HEK293 (cell line): ENCODE results near the gene FXN.

Source experiments
- CTCF ChIA-PET: fragments of 350-600 bp; formaldehyde crosslinking; extraction: SDS; loops from one replicate; lab custom pipeline; 2021; ENCODE audit warnings: antibody characterized with exemption; lab: Yijun Ruan, JAX
- POLR2A ChIA-PET: fragments of 300-600 bp; formaldehyde crosslinking; extraction: SDS; loops from one replicate; lab custom pipeline; 2020; ENCODE audit warnings: antibody characterized with exemption, inconsistent platforms; lab: Yijun Ruan, JAX
- H3K27ac ChIP-seq: fragments of 200-500 bp; sonication (Bioruptor generic); 2 replicates; pipeline ENCODE4 v1.5.1; 2014; ENCODE audit warnings: low read depth, low read length, control low read depth, inconsistent platforms; ENCODE audit errors: extremely low read depth
- H3K36me3 ChIP-seq, 2 experiments: fragments of 200-500 bp in 1 of 2; sonication (Bioruptor generic) in 1 of 2; 1 replicate in 1 of 2; 2 replicates in 1 of 2; pipeline ENCODE4 v1.5.1; 2014 to 2017; ENCODE audit warnings: inconsistent platforms in 2 of 2, low read length in 2 of 2; ENCODE audit not compliant: control insufficient read depth in 2 of 2, insufficient read depth in 1 of 2
- H3K4me1 ChIP-seq: fragments of 200-500 bp; sonication (Bioruptor generic); 2 replicates; pipeline ENCODE4 v1.5.1; 2014; ENCODE audit warnings: mild to moderate bottlenecking, low read length, inconsistent platforms; ENCODE audit not compliant: control insufficient read depth, insufficient read depth
- H3K4me3 ChIP-seq: 2 replicates; pipeline ENCODE4 v1.5.1; 2011; ENCODE audit warnings: low read depth, mild to moderate bottlenecking, control low read depth, low read length, moderate library complexity
- H3K9me3 ChIP-seq: fragments of 200-500 bp; sonication (Bioruptor generic); 2 replicates; pipeline ENCODE4 v1.5.1; 2014; ENCODE audit warnings: low read depth, low read length, inconsistent platforms; ENCODE audit not compliant: control insufficient read depth, insufficient read depth
- BCL11B ChIP-seq: fragments of 450-650 bp; formaldehyde crosslinking; IDR thresholded peaks from 2 replicates; pipeline ENCODE4 v1.5.1; 2016; ENCODE audit warnings: low read depth, missing biosample characterization, missing genetic modification characterization
- HOXA7 ChIP-seq: sonication (generic); formaldehyde crosslinking; IDR thresholded peaks from 2 replicates; pipeline ENCODE4 v1.8.1; 2022; ENCODE audit warnings: missing genetic modification reagents, borderline replicate concordance
- HOXD13 ChIP-seq: sonication (generic); formaldehyde crosslinking; IDR thresholded peaks from 2 replicates; pipeline ENCODE4 v1.8.0; 2022; ENCODE audit warnings: missing genetic modification reagents, borderline replicate concordance
- KLF1 ChIP-seq: fragments of 450-650 bp; formaldehyde crosslinking; IDR thresholded peaks from 2 replicates; pipeline ENCODE4 v1.5.1; 2016; ENCODE audit warnings: missing biosample characterization, missing genetic modification characterization
- KLF10 ChIP-seq: fragments of 450-650 bp; IDR thresholded peaks from 2 replicates; pipeline ENCODE4 v1.5.1; 2018; ENCODE audit warnings: missing biosample characterization, mild to moderate bottlenecking, missing genetic modification characterization
- PBX3 ChIP-seq: sonication (generic); formaldehyde crosslinking; IDR thresholded peaks from 2 replicates; pipeline ENCODE4 v1.8.1; 2022; ENCODE audit warnings: mild to moderate bottlenecking, moderate library complexity, missing genetic modification reagents
- PRDM10 ChIP-seq: fragments of 450-650 bp; formaldehyde crosslinking; IDR thresholded peaks from 2 replicates; pipeline ENCODE4 v1.5.1; 2016; ENCODE audit warnings: missing biosample characterization, missing genetic modification characterization
- PRDM6 ChIP-seq: fragments of 450-650 bp; formaldehyde crosslinking; IDR thresholded peaks from 2 replicates; pipeline ENCODE4 v1.5.1; 2017; ENCODE audit warnings: missing biosample characterization, missing genetic modification characterization
- SP2 ChIP-seq: fragments of 450-650 bp; formaldehyde crosslinking; IDR thresholded peaks from 2 replicates; pipeline ENCODE4 v1.5.1; 2016; ENCODE audit warnings: missing biosample characterization, missing genetic modification characterization
- ZEB2 ChIP-seq: fragments of 450-650 bp; formaldehyde crosslinking; IDR thresholded peaks from 2 replicates; pipeline ENCODE4 v1.5.1; 2016; ENCODE audit warnings: missing biosample characterization, missing genetic modification characterization
- ZFP3 ChIP-seq: fragments of 450-650 bp; formaldehyde crosslinking; IDR thresholded peaks from 2 replicates; pipeline ENCODE4 v1.5.1; 2016; ENCODE audit warnings: low read depth, missing biosample characterization, missing genetic modification characterization
- ZNF132 ChIP-seq: fragments of 450-650 bp; formaldehyde crosslinking; IDR thresholded peaks from 2 replicates; pipeline ENCODE4 v1.5.1; 2017; ENCODE audit warnings: missing biosample characterization, missing genetic modification characterization, borderline replicate concordance
- ZNF175 ChIP-seq: fragments of 450-650 bp; formaldehyde crosslinking; IDR thresholded peaks from 2 replicates; pipeline ENCODE4 v1.5.1; 2016; ENCODE audit warnings: missing biosample characterization, missing genetic modification characterization
- ZNF2 ChIP-seq: fragments of 450-650 bp; formaldehyde crosslinking; IDR thresholded peaks from 2 replicates; pipeline ENCODE4 v1.5.1; 2016; ENCODE audit warnings: missing biosample characterization, missing genetic modification characterization
- ZNF24 ChIP-seq: fragments of 450-650 bp; formaldehyde crosslinking; IDR thresholded peaks from 2 replicates; pipeline ENCODE4 v1.5.1; 2016; ENCODE audit warnings: missing biosample characterization, missing genetic modification characterization
- ZNF302 ChIP-seq: fragments of 450-650 bp; formaldehyde crosslinking; IDR thresholded peaks from 2 replicates; pipeline ENCODE4 v1.5.1; 2016; ENCODE audit warnings: missing biosample characterization, missing genetic modification characterization, low read depth
- ZNF366 ChIP-seq: fragments of 450-650 bp; formaldehyde crosslinking; conservative IDR thresholded peaks from 2 replicates; pipeline ENCODE4 v1.5.1; 2016; ENCODE audit warnings: missing biosample characterization, missing genetic modification characterization
- ZNF394 ChIP-seq: fragments of 450-650 bp; formaldehyde crosslinking; IDR thresholded peaks from 2 replicates; pipeline ENCODE4 v1.5.1; 2016; ENCODE audit warnings: missing biosample characterization, missing genetic modification characterization, mild to moderate bottlenecking, moderate library complexity, borderline replicate concordance
- ZNF561 ChIP-seq: fragments of 450-650 bp; IDR thresholded peaks from 2 replicates; pipeline ENCODE4 v1.5.1; 2018; ENCODE audit warnings: missing biosample characterization, missing genetic modification characterization, borderline replicate concordance
- ZNF610 ChIP-seq: fragments of 450-650 bp; formaldehyde crosslinking; IDR thresholded peaks from 2 replicates; pipeline ENCODE4 v1.5.1; 2016; ENCODE audit warnings: missing biosample characterization, missing genetic modification characterization, borderline replicate concordance
- ZSCAN18 ChIP-seq: fragments of 450-650 bp; formaldehyde crosslinking; IDR thresholded peaks from 2 replicates; pipeline ENCODE4 v1.5.1; 2016; ENCODE audit warnings: missing biosample characterization, missing genetic modification characterization
- ZSCAN30 ChIP-seq: fragments of 450-650 bp; IDR thresholded peaks from 2 replicates; pipeline ENCODE4 v1.5.1; 2018; ENCODE audit warnings: missing biosample characterization, mild to moderate bottlenecking, missing genetic modification characterization, moderate library complexity
- ZSCAN4 ChIP-seq: fragments of 450-650 bp; formaldehyde crosslinking; IDR thresholded peaks from 2 replicates; pipeline ENCODE4 v1.5.1; 2017; ENCODE audit warnings: missing biosample characterization, missing genetic modification characterization
- TF ChIP-seq, protein P1 (sequence below): fragments of 450-650 bp; formaldehyde crosslinking; IDR thresholded peaks from 2 replicates; pipeline ENCODE4 v1.5.1; 2016; ENCODE audit warnings: missing biosample characterization, missing genetic modification characterization

FXN gene

GRCh38 chr9:69063839-69064238, 28.3 kb downstream of the FXN start (continued):
- TF ChIP-seq ZNF302 (tag by site-specific recombination) (no peak), PRDM10 (tag by site-specific recombination) (no peak), ZEB2 (tag by site-specific recombination) (no peak), ZSCAN30 (no peak), KLF1 (tag by site-specific recombination) (no peak), ZNF394 (tag by site-specific recombination) (no peak), ZNF610 (tag by site-specific recombination) (no peak), PBX3 (CRISPR knock-in tag) (no peak), KLF10 (tag by site-specific recombination) (no peak), ZFP3 (tag by site-specific recombination) (no peak), ZSCAN4 (tag by site-specific recombination) (no peak)

DNA sequence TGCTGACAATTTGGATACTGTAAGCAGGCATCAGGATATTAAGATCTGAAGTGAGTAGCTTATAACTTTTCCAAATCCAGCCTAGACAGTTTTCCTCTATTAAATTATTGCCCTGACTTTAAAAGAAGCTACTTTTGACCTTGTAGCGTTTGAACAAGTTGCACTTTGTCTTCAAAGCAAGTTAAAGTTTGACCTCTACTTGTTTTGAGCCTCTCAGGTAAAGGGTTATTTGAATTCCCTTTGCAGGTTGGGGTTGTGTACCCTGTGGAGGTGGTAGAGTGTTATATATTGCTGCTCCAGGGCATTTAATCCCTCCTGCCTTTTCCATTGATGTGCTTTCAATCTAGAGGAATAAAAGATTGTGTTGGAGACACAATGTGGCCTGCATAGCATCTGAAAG, 30.1 kb downstream of the FXN start:
- H3K9me3 ChIP-seq: no peaks in the 10 kb centered on the region
- no peak overlapping the region for H3K27ac ChIP-seq
- ChIA-PET CTCF (no interaction called here), POLR2A (no interaction called here)
- H3K36me3 ChIP-seq: peaks cover 4 to 62% of the 10 kb centered on the region in 2 experiments; a peak in 2 of 3 replicates
- H3K4me1 ChIP-seq: no peaks in the 10 kb centered on the region
- H3K4me3 ChIP-seq: no peak overlapping the region
- TF ChIP-seq ZNF132 (tag by site-specific recombination) (no peak), ZNF24 (no peak), HOXA7 (CRISPR knock-in tag) (no peak), PRDM6 (tag by site-specific recombination) (no peak), SP2 (tag by site-specific recombination) (no peak), ZSCAN18 (tag by site-specific recombination) (no peak), ZNF175 (tag by site-specific recombination) (no peak), ZNF366 (tag by site-specific recombination) (no peak), ZNF561 (no peak), BCL11B (tag by site-specific recombination) (no peak), HOXD13 (no peak), ZNF394 (tag by site-specific recombination) (no peak), ZNF2 (tag by site-specific recombination) (no peak)
- TF ChIP-seq, protein P1, sequence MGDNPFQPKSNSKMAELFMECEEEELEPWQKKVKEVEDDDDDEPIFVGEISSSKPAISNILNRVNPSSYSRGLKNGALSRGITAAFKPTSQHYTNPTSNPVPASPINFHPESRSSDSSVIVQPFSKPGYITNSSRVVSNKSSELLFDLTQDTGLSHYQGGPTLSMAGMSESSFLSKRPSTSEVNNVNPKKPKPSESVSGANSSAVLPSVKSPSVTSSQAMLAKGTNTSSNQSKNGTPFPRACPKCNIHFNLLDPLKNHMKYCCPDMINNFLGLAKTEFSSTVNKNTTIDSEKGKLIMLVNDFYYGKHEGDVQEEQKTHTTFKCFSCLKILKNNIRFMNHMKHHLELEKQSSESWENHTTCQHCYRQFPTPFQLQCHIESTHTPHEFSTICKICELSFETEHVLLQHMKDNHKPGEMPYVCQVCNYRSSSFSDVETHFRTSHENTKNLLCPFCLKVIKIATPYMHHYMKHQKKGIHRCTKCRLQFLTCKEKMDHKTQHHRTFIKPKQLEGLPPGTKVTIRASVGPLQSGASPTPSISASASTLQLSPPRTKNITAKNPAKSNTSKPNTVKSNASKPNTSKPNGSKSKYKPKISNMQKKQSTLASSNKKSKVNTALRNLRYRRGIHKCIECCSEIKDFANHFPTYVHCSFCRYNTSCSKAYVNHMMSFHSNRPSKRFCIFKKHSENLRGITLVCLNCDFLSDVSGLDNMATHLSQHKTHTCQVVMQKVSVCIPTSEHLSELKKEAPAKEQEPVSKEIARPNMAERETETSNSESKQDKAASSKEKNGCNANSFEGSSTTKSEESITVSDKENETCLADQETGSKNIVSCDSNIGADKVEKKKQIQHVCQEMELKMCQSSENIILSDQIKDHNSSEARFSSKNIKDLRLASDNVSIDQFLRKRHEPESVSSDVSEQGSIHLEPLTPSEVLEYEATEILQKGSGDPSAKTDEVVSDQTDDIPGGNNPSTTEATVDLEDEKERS (tag by site-specific recombination): no peak
